Activated CD4-positive, alpha-beta T cell treated with anti-CD3 and anti-CD28 coated beads for 48 hours (primary cell): ENCODE results near the gene DHRS1.

Source experiments
- DNase-seq: peaks from one replicate; pipeline ENCODE4 v3.0.0-alpha.2; 2020

DHRS1 gene

GRCh38 chr14:24280797-24281460 lies 18.7 kb downstream of the DHRS1 start:
- DNase-seq, result no peak

GRCh38 chr14:24279301-24280186 lies 20.0 kb downstream of the DHRS1 start:
- DNase-seq, result peak; percentile 66

GRCh38 chr14:24278424-24278823 lies 21.2 kb downstream of the DHRS1 start:
- no peak for DNase-seq

- peak; percentile 60 for DNase-seq
Measured at GRCh38 chr14:24277606-24278321, 21.8 kb downstream of the DHRS1 start.

- no peak for DNase-seq
Measured at GRCh38 chr14:24277071-24277470, 22.5 kb downstream of the DHRS1 start.

GRCh38 chr14:24274101-24274543 lies 25.5 kb downstream of the DHRS1 start:
- peak; percentile 66 for DNase-seq

GRCh38 chr14:24273422-24273998 lies 26.1 kb downstream of the DHRS1 start:
- no peak for DNase-seq

- DNase-seq, result no peak
Measured at GRCh38 chr14:24272467-24272866, 27.1 kb downstream of the DHRS1 start.

- no peak for DNase-seq
Measured at GRCh38 chr14:24271834-24272263, 27.7 kb downstream of the DHRS1 start.

GRCh38 chr14:24271134-24271833 lies 28.3 kb downstream of the DHRS1 start, which contains the start of gene RABGGTA:
RABGGTA (minus strand) TSS chr14:24271597; CDS start chr14:24271115, 482 bp downstream.
- DNase-seq, result peak; percentile 91

- no peak for DNase-seq
Measured at GRCh38 chr14:24270537-24271133, 28.9 kb downstream of the DHRS1 start.

GRCh38 chr14:24269910-24270536 lies 29.6 kb downstream of the DHRS1 start:
- DNase-seq, result no peak

GRCh38 chr14:24269368-24269767 lies 30.2 kb downstream of the DHRS1 start:
- no peak for DNase-seq

- DNase-seq, result no peak
Measured at GRCh38 chr14:24268225-24268624, 31.4 kb downstream of the DHRS1 start.

- no peak for DNase-seq
Measured at GRCh38 chr14:24267516-24267915, 32.1 kb downstream of the DHRS1 start.

- DNase-seq, result no peak
Measured at GRCh38 chr14:24266344-24267244, 33.0 kb downstream of the DHRS1 start.

- DNase-seq, result no peak
Measured at GRCh38 chr14:24264298-24264697, 35.3 kb downstream of the DHRS1 start.

- no peak for DNase-seq
Measured at GRCh38 chr14:24263848-24264247, 35.7 kb downstream of the DHRS1 start.

- DNase-seq, result no peak
Measured at GRCh38 chr14:24262821-24263733, 36.5 kb downstream of the DHRS1 start, which contains the start of gene TGM1. TGM1 (minus strand) TSS chr14:24263177; CDS start chr14:24262352, 825 bp downstream.
